KBM-7 (cell line): ENCODE data around the gene UBQLN1.

Experiments used
- DNase-seq: peaks from one replicate; pipeline ENCODE4 v3.0.0-alpha.2; 2015
- in situ Hi-C: fragments of 300-500 bp; cut with MboI; formaldehyde crosslinking; loops from 2 replicates; pipeline ENCODE4 v1.14.3; 2020; ENCODE audit warnings: low sequenced_read_pairs, low pct_unique_long_range_greater_than_20kb, mixed read lengths

Gene UBQLN1

DNA sequence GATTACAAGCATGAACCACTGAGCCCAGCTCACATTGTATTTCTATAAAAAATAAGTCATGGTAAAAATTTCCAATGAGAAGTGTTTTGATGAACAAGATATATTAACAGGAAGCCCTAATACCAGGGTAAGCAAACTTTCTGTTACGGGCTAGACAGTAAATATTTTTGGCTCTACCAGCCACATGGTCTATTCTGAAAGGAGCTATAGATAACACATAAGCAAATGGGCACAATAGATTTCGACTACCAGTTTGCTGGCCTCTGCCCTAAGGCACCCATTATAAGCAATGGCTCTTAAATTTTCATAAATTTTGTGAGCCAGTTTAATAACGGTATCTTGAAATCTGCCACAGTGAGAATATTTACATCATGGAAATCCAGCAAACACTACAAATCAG lies 8.1 kb downstream of the UBQLN1 start:
- in situ Hi-C loops: no loop called here
- no peak for DNase-seq

GRCh38 chr9:83698976-83699585 lies 8.7 kb downstream of the UBQLN1 start:
- in situ Hi-C loops: no loop called here
- no peak for DNase-seq

DNA sequence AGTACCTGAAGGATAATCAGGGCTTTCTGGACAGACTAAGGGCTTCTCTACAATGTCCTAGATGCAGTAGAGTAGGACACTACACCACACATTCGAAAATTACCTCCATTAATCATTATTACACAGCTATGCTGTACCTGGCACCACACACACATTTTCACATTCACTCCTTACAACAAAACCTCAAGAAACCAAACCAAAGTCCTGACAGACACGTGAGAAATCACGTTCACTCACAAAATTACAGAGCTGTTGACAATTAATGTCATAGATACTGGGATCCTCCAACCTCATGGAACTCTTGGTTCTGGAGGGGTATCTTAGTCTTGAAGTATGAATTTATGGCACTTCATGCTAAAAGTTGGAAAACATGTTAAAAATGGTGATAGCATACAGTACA lies 16.3 kb downstream of the UBQLN1 start:
- in situ Hi-C loops: no loop called here
- DNase-seq: no peak

DNA sequence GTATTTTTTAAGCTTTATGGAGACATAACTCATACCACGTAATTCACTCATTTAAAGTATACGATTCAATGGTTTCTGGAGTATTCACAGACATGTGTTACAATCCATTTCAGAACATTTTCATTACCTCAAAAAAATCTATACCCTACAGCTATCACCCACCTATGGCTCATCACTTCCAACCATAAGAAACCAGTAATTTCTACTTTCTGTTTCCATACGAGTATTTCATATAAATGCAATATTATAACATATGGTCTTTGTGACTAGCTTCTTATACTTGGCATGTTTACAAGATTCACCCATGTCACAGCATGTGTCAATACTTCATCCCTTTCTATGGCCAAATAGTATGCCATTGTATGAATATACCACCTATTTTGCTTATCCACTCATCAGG lies 18.8 kb downstream of the UBQLN1 start:
- no peak for DNase-seq
- in situ Hi-C loops: no loop called here

GRCh38 chr9:83681490-83681889 lies 26.3 kb downstream of the UBQLN1 start:
- DNase-seq: no peak
- in situ Hi-C loops: no loop called here

GRCh38 chr9:83680233-83680632 lies 27.5 kb downstream of the UBQLN1 start:
- in situ Hi-C loops: no loop called here
- DNase-seq: no peak

DNA sequence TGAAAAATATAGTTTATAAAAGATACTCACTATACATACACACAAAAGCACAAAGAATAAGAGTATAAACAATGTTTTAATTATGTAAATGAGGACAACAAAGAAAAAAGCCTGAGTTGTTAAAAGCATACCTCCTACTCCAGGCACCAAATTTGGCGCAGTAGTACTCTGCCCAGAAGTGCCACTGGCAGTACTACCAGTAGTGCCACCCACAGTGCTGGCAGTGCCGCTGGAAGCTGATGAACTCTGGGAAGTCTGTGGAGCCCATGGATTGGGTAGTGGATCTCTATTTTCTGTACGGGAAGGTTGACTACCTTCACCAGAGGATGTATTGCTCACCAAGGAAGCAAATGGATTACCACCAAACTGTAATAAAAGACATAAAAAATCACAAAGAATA lies 30.2 kb downstream of the UBQLN1 start:
- no peak for DNase-seq

DNA sequence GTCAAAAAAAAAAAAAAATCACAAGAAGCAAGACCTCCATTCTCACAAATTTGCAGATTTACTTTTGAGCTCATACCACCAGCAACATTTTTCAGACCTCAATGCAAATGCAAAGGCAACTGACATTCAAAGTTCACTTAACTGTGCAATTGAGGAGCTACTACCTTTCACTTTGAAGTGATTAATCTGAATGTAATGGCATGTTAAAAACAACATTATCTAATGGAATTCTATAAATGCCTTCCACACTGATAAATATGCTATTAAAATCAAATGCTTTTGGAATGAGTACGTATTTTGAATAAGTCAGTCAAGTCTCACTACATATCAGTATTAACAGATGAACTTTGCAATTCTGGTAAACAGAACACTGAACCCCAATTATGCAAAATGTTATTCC lies 32.3 kb downstream of the UBQLN1 start:
- DNase-seq: no peak
- in situ Hi-C loops: no loop called here

More for the DNA sequence above, 30.2 kb downstream of the UBQLN1 start:
- in situ Hi-C loops: no loop called here

DNA sequence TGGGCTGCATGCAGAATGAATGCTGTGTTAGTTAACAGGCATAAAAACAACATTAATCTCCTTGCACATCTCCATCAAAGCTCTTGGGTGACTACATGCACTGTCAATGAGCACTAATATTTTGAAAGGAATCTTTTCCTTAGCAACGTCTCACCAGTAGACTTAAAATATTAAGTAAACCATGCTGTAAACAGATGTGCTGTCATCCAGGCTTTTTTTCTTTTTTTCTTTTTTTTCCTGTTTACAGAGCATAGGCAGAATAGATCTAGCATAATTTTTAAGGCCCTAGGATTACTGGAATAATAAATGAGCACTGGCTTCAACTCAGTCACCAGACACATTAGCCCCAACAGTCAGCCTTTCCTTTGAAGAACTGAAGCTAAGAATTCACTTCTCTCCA lies 36.3 kb downstream of the UBQLN1 start:
- no peak for DNase-seq
- in situ Hi-C loops: no loop called here

DNA sequence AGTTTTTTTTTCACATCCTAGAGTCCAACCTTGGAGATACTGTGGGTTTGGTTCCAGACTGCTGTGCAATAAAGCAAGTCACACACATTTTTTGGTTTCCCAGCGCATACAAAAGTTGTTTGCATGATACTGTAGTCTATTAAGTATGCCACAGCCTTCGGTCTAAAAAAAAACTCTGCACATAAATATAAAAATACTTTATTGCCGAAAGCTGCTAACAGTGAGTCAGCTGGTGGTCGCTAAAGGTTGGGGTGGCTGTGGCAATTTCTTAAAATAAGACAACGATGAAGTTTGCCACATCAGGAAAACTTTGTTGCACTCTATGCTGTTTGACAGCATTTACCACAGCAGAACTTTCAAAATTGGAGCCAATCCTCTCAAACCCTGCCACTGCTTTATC lies 37.4 kb downstream of the UBQLN1 start:
- no peak for DNase-seq
- in situ Hi-C loops: no loop called here

- DNase-seq: no peak
- in situ Hi-C loops: no loop called here
Observed at GRCh38 chr9:83669067-83669466, 38.7 kb downstream of the UBQLN1 start.

DNA sequence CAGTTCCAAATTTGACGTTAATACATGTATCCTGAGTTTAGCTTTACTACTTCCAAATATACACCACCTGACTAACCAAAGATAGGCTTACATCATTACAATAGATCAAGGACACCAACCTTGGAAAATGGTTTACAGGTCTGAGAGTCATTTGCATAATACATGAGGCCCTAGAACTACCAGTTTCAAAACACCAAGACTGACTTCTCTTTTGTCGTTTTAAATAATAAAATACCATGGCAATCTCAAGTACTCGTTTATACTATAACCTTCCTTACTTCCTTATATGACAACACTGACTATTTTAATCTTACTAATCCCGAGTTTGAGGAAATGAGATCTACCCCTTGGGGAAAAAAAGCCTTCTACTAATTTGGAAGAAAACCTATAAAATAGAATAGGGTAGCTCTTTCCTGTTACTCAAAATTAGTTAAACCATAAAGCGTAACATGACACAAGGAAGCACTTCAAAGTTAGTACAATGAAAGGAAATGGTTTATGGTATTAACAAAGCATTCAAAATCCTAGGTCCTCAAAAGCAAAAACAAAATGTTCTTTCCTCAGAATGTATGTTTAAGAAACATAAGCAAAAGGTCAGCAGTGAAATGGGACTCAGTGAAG lies 42.1 kb downstream of the UBQLN1 start:
- in situ Hi-C loops: no loop called here

DNA sequence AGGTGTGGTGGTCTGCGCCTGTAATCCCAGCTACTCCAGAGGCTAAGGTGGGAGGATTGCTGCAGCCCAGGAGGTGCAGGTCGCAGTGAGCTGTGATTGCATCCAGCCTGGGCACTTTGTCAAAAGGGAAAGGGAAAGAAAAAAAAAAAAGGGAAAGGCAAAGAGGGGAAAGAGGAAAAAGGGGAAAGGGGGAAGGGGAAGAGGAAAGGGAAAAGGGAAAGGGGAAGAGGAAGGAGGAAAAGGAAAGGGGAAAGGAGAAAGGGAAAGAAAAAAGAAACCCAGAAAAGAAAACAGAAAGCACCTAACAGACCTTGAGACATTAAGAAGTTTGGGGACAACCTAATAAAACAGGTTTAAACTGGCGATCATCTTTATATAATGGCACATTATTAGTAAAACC lies 44.8 kb downstream of the UBQLN1 start:
- in situ Hi-C loops: no loop called here
- DNase-seq: no peak

More for the DNA sequence above, 42.1 kb downstream of the UBQLN1 start:
- peak; percentile 21 for DNase-seq

GRCh38 chr9:83656952-83657351 lies 50.8 kb downstream of the UBQLN1 start:
- in situ Hi-C loops: no loop called here

DNA sequence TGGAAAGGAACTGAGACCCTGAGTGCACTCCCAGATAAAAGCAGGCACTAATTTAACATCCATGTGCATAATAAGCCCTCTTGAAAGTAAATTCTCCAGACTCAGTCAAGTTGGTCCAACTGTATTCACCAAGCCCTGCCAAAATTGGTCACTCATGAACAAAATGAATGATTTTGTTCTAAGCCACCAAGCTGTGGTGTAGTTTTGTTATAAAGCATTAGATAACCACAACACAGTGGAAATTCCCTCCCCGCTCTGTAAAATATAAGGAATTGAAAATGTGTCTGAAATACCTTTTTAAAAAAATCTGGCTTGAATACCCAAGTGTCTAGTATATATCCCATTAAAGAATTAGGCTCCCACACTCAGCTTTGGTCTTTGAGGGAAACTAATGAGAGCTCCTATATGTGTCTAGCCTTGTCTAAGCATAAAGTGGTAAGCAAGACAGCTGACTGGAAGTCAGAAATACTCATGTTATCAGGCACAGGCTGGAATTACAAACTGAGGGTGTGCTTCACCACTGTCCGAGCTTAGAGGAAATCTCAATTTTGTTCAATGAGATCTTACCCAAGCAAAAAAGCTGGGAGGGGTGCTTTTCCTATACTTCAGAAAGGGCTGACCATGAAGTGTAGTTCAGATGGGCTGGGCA lies 51.6 kb downstream of the UBQLN1 start:
- in situ Hi-C loops: no loop called here
- no peak for DNase-seq

More at GRCh38 chr9:83656952-83657351, 50.8 kb downstream of the UBQLN1 start:
- DNase-seq: no peak

DNA sequence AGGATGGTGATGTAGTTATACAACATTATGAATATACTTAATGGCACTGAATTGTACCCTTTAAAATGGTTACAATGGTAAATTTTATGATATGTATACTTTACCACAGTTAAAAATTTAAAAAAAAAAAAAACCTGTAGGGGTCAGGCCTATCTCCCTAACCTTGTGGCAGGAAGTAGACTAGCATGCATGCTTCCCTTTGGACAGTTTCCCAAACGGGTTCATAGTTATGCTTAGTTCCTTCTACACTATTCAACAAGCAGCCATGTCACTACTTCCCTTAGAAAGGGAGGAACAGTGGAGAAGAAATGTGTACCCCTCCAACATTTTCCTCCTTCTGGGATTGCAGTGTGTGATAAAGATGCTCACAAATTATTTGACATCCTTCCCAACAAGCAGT lies 52.3 kb downstream of the UBQLN1 start:
- DNase-seq: no peak
- in situ Hi-C loops: no loop called here

DNA sequence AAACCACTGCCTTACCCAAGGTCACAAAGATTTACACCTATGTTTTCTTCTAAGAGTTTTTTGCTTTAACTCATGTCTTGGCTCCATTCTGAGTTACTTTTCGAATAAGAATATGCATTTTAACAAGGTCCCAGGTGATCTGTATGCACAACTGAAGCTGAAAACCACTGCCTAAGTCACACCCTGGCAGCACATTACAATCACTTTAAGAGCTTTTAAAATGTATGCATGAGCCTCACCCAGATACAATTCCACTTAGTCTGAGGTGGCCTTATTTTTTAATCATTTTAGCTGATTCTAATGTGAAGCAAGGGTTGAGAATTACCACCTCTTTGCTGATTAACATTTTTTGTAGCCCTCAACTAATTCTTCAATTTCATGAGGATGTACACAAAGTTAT lies 55.3 kb downstream of the UBQLN1 start:
- in situ Hi-C loops: no loop called here
- no peak for DNase-seq

GRCh38 chr9:83651558-83651957 lies 56.2 kb downstream of the UBQLN1 start:
- in situ Hi-C loops: no loop called here
- DNase-seq: no peak

DNA sequence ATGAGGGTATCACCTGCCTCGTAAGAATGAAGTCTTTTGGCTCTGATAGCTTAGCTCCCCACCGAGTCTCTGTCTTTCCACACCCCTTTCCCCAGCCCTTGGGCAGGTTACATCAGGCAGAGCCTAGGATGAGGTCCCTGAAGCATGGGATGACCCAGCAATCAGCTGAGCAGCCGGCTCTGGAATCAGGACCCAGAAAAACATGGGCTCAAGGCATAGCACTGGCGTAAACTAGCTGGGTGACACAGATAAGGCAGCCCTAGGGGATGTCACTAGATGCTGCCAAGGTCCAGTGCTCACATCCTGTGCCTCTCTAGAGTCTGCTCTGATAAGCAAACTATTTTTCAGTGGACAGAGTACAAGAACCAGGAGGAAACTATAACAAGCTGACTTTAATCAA lies 58.2 kb downstream of the UBQLN1 start:
- DNase-seq: no peak
- in situ Hi-C loops: no loop called here

DNA sequence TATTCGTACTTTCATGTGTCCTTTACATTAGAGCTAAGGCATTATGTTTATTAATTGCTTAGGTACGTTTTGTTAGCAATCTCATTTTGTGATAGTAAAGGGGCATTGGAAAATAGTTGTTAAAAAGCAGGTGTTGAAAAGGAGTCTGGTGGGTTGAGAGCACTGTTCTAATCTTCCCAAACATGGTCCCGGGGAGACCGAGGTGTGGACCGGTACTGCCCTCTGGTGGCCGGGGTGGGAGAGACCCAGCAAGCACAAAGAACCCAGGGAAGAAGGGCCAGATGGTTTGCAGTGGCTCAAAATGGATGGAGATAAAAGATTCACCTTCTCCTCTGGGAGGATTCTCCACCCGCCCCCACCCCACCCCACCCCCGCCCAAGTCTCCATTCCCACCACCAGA lies 58.7 kb downstream of the UBQLN1 start:
- in situ Hi-C loops: no loop called here
- DNase-seq: peak; percentile 72
